GM12878 (cell line): ENCODE data around the gene COQ9. TPM values are rescaled to one million over a fixed set of nuclear protein-coding genes. Genes with fewer than 3 reads are reported as not detected.

ENCODE experiments used
- ATAC-seq: fragments of 200-7000 bp; cut with Tn5 transposase; 3 replicates; pipeline ENCODE4 v1.9.1; 2020; ENCODE audit warnings: mild to moderate bottlenecking, moderate library complexity
- BruUV-seq: library from RNA; stranded (reverse); fragments of 400-500 nt; replicated peaks from 2 replicates; lab custom pipeline; 2021; lab: Mats Ljungman, UMichigan
- CTCF ChIA-PET: fragments of 300-600 bp; sonication (Branson Sonifier 250); formaldehyde crosslinking; extraction: SDS; loops from one replicate; lab custom pipeline; 2021; ENCODE audit warnings: inconsistent platforms; lab: Yijun Ruan, JAX
- POLR2A ChIA-PET: fragments of 350-600 bp; formaldehyde crosslinking; extraction: SDS; loops from one replicate; lab custom pipeline; 2021; ENCODE audit warnings: inconsistent platforms; lab: Charles Lee
- RAD21 ChIA-PET: fragments of 300-600 bp; sonication (Branson Sonifier 250); formaldehyde crosslinking; loops from one replicate; lab custom pipeline; 2023; ENCODE audit warnings: antibody characterized with exemption; ENCODE audit not compliant: unreplicated experiment; lab: Charles Lee
- SMC1A ChIA-PET: fragments of 300-600 bp; sonication (Branson Sonifier 250); formaldehyde crosslinking; loops from one replicate; lab custom pipeline; 2023; ENCODE audit not compliant: unreplicated experiment, uncharacterized antibody; lab: Charles Lee
- DNase-seq: peaks from one replicate; pipeline ENCODE4 v3.0.0-alpha.2; 2011; ENCODE audit warnings: low read depth, low spot score
- FAIRE-seq: peaks from 3 replicates; lab custom pipeline; 2011; peaks lifted over from hg19 to GRCh38; lab: Jason Lieb, UNC
- H2AFZ ChIP-seq: 2 replicates; pipeline ENCODE4 v1.6.0; 2011; ENCODE audit warnings: low read depth, low read length, control low read depth; ENCODE audit not compliant: control insufficient read depth
- H3K27ac ChIP-seq: 2 replicates; pipeline ENCODE4 v1.5.1; 2011; ENCODE audit warnings: control low read depth; ENCODE audit not compliant: control insufficient read depth, insufficient read depth
- H3K27me3 ChIP-seq, 2 experiments: replicated peaks in 1 of 2; 2 replicates each; pipeline versions ENCODE4 v1.6.0 to v1.6.1; 2011; ENCODE audit warnings: low read length in 1 of 2; ENCODE audit not compliant: control insufficient read depth in 2 of 2, insufficient read depth in 2 of 2
- H3K36me3 ChIP-seq, 2 experiments: 2 replicates each; pipeline ENCODE4 v1.5.1; 2011; ENCODE audit warnings: low read length in 1 of 2; ENCODE audit not compliant: control insufficient read depth in 2 of 2, insufficient read depth in 2 of 2
- H3K4me1 ChIP-seq: 2 replicates; pipeline ENCODE4 v1.6.1; 2011; ENCODE audit warnings: mild to moderate bottlenecking, low read length, moderate library complexity, mixed read lengths; ENCODE audit not compliant: control insufficient read depth, insufficient read depth
- H3K4me2 ChIP-seq: 2 replicates; pipeline ENCODE4 v1.6.0; 2011; ENCODE audit warnings: control low read depth; ENCODE audit not compliant: control insufficient read depth, insufficient read depth
- H3K4me3 ChIP-seq: fragments of 200-600 bp; sonication (generic); 2 replicates; pipeline ENCODE4 v1.5.1; 2016
- H3K79me2 ChIP-seq: 2 replicates; pipeline ENCODE4 v1.6.0; 2011; ENCODE audit warnings: low read length; ENCODE audit not compliant: control insufficient read depth, insufficient read depth
- H3K9ac ChIP-seq: 2 replicates; pipeline ENCODE4 v1.8.0; 2011; ENCODE audit warnings: low read length, control low read depth, mixed read lengths; ENCODE audit not compliant: control insufficient read depth, insufficient read depth
- H3K9me3 ChIP-seq: replicated peaks from 3 replicates; pipeline ENCODE4 v1.5.1; 2011; ENCODE audit warnings: mild to moderate bottlenecking, low read length; ENCODE audit not compliant: control insufficient read depth, insufficient read depth
- H4K20me1 ChIP-seq: 2 replicates; pipeline ENCODE4 v1.6.0; 2011; ENCODE audit not compliant: control insufficient read depth, insufficient read depth
- BHLHE40 ChIP-seq, 2 experiments: fragments of 450-650 bp in 1 of 2; IDR thresholded peaks; 2 replicates each; pipeline ENCODE4 v1.6.1; 2011 to 2017; ENCODE audit warnings: low read depth in 2 of 2, borderline replicate concordance in 1 of 2, improper control_type of control experiment in 1 of 2, low read length in 1 of 2, mild to moderate bottlenecking in 1 of 2
- BMI1 ChIP-seq: fragments of 450-650 bp; IDR thresholded peaks from 2 replicates; pipeline ENCODE4 v1.6.1; 2016; ENCODE audit warnings: mild to moderate bottlenecking, moderate library complexity, borderline replicate concordance
- CEBPB ChIP-seq, 2 experiments: fragments of 150-350 bp in 1 of 2; IDR thresholded peaks; 2 replicates each; pipeline ENCODE4 v1.6.1; 2012 to 2014; ENCODE audit warnings: low read depth in 2 of 2, low read length in 2 of 2, borderline replicate concordance in 1 of 2, inconsistent platforms in 1 of 2
- HDGF ChIP-seq: fragments of 450-650 bp; IDR thresholded peaks from 2 replicates; pipeline ENCODE4 v1.6.1; 2016; ENCODE audit warnings: antibody characterized with exemption
- JUNB ChIP-seq: IDR thresholded peaks from 2 replicates; pipeline ENCODE4 v1.6.1; 2016; ENCODE audit warnings: antibody characterized with exemption, mild to moderate bottlenecking
- MXI1 ChIP-seq: fragments of 150-350 bp; IDR thresholded peaks from 2 replicates; pipeline ENCODE4 v1.6.1; 2011; ENCODE audit warnings: low read depth, mild to moderate bottlenecking, inconsistent platforms, low read length, improper control_type of control experiment
- NFYA ChIP-seq: IDR thresholded peaks from 2 replicates; pipeline ENCODE4 v1.6.1; 2011; ENCODE audit warnings: low read depth, mild to moderate bottlenecking, low read length, improper control_type of control experiment, borderline replicate concordance
- ZBED1 ChIP-seq: IDR thresholded peaks from 2 replicates; pipeline ENCODE4 v1.6.1; 2016; ENCODE audit warnings: borderline replicate concordance
- ZNF24 ChIP-seq: fragments of 450-650 bp; IDR thresholded peaks from 2 replicates; pipeline ENCODE4 v1.6.1; 2017; ENCODE audit warnings: antibody characterized with exemption, mild to moderate bottlenecking
- ZNF384 ChIP-seq: IDR thresholded peaks from 2 replicates; pipeline ENCODE4 v1.6.1; 2012; ENCODE audit warnings: low read depth, mild to moderate bottlenecking, low read length, improper control_type of control experiment, borderline replicate concordance
- WGBS: methylation state at CpG from one replicate; pipeline ENCODE4 v1.1.6; 2016; ENCODE audit warnings: low lambda C conversion rate; ENCODE audit not compliant: insufficient replicate concordance, insufficient coverage; ENCODE audit errors: missing lambda C conversion rate; 5-methylcytosine and 5-hydroxymethylcytosine counted together
- in situ Hi-C: fragments of 300-500 bp; cut with MboI; formaldehyde crosslinking; loops from 9 replicates; pipeline ENCODE4 v1.14.3; 2018; ENCODE audit warnings: mixed read lengths
- intact Hi-C: fragments of 100-400 bp; cut with micrococcal nuclease; formaldehyde crosslinking; loops from one replicate; pipeline ENCODE4 v1.14.2; 2022; ENCODE audit not compliant: unreplicated experiment
- polyA plus RNA-seq, 11 experiments: library from polyadenylated mRNA; depleted of rRNA in 4 of 11; unstranded in 6 of 11; stranded (reverse) in 5 of 11; fragments of >200 nt; fragmentation: Nextera tagmentation in 4 of 11; fragmentation: Illumina TruSeq in 1 of 11; extraction: Ambion mirVana in 4 of 11; extraction: Trizol in 1 of 11; gene quantifications; 1 replicate in 1 of 11; 2 replicates in 10 of 11; pipeline versions ENCODE4 v1.2.1 to v1.2.3, GENCODE V29; 2011 to 2016; ENCODE audit warnings: inconsistent platforms in 2 of 11, missing spikeins in 2 of 11, low read depth in 1 of 11
- total RNA-seq, 4 experiments: library from RNA; depleted of rRNA in 3 of 4; stranded (reverse); fragments of >200 nt in 3 of 4; fragmentation: Illumina TruSeq in 1 of 4; extraction: Trizol in 1 of 4; gene quantifications; 2 replicates each; pipeline versions ENCODE4 v1.2.1 to v1.2.3, GENCODE V29; 2013 to 2021
- TF ChIP-seq, protein P1 (sequence below): fragments of 450-650 bp; IDR thresholded peaks from 2 replicates; pipeline ENCODE4 v1.6.1; 2017; ENCODE audit warnings: mild to moderate bottlenecking, moderate library complexity
- TF ChIP-seq, protein P2 (sequence below): fragments of 450-650 bp; IDR thresholded peaks from 2 replicates; pipeline ENCODE4 v1.6.1; 2017; ENCODE audit warnings: low read depth, mild to moderate bottlenecking, moderate library complexity

Gene COQ9
- total and polyA plus RNA-seq, 10 of the 15 experiments (the other 5 are each of a cell fraction or from before 2014, with no cell fraction given) = 24.1 to 79.7 (median 50.1) TPM

- no peak for TF ChIP-seq HDGF
- TF ChIP-seq BMI1 = no peak
- no peak for TF ChIP-seq ZNF24
- TF ChIP-seq JUNB = no peak
- TF ChIP-seq MXI1 = no peak
Measured at GRCh38 chr16:57507136-57508034, 60.1 kb downstream of the COQ9 start (continued).

DNA sequence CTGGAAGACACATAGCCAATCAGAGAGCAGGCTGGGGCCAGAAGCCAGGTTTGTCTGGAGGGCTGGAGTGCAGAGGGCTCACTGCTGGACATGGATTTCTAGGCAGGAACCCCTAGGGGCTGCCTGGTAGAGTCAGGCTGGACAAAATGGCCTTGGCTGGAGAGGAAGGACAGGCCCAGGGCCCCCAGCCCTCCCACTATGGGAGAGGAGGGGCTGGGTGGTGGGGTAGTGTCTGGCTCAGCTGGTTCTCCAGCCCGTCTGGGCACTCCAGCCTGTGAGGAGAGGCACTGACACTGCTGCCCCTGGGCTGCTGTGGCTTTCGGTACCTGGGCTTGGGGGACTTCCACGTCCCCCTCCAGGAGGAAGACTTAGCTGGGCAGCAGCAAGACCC, 60.8 kb downstream of the COQ9 start:
- no TSS peak for BruUV-seq
- no peak overlapping the region for H2AFZ ChIP-seq
- H3K4me1 ChIP-seq = no peaks in the 10 kb centered on the region
- no peak overlapping the region for H3K9ac ChIP-seq
- intact Hi-C loops = loop anchor here (2.0 kb wide), 1 partner anchor 13 kb away; no protein-coding TSS in a partner anchor
- POLR2A ChIA-PET = no interaction called here
- in situ Hi-C loops = no loop called here
- DNase-seq (no peak), FAIRE-seq (no peak), ATAC-seq (peak; percentile 11; the same call in 2 of the 3 replicates)
- RAD21 ChIA-PET = interaction anchor here (1.2 kb wide), 1 partner anchor 287 kb away, joined by 3 read pairs; no protein-coding TSS in a partner anchor
- 23% methylated on average over 3 of the region's 3 CpGs for WGBS
- H3K9me3 ChIP-seq = no peaks in the 10 kb centered on the region
- CTCF ChIA-PET = interaction anchor here (0.9 to 2.7 kb wide), 5 partner anchors 9 to 91 kb away, joined by 3 to 9 read pairs (median 4); partner anchors contain the start of gene POLR2C
- no peak overlapping the region for H3K4me3 ChIP-seq
- peaks cover 0 to 3% of the 10 kb centered on the region in 2 experiments; a peak in 2 of 4 replicates for H3K36me3 ChIP-seq
- SMC1A ChIA-PET = interaction anchor here (1.0 kb wide), 1 partner anchor 83 kb away, joined by 3 read pairs; no protein-coding TSS in a partner anchor
- H3K27me3 ChIP-seq = no peaks in the 10 kb centered on the region; a peak in 2 of 4 replicates
- no peaks in the 10 kb centered on the region for H3K79me2 ChIP-seq
- no peak overlapping the region for H3K27ac ChIP-seq
- no peak overlapping the region for H3K4me2 ChIP-seq
- H4K20me1 ChIP-seq = no peaks in the 10 kb centered on the region
- TF ChIP-seq, protein P1, sequence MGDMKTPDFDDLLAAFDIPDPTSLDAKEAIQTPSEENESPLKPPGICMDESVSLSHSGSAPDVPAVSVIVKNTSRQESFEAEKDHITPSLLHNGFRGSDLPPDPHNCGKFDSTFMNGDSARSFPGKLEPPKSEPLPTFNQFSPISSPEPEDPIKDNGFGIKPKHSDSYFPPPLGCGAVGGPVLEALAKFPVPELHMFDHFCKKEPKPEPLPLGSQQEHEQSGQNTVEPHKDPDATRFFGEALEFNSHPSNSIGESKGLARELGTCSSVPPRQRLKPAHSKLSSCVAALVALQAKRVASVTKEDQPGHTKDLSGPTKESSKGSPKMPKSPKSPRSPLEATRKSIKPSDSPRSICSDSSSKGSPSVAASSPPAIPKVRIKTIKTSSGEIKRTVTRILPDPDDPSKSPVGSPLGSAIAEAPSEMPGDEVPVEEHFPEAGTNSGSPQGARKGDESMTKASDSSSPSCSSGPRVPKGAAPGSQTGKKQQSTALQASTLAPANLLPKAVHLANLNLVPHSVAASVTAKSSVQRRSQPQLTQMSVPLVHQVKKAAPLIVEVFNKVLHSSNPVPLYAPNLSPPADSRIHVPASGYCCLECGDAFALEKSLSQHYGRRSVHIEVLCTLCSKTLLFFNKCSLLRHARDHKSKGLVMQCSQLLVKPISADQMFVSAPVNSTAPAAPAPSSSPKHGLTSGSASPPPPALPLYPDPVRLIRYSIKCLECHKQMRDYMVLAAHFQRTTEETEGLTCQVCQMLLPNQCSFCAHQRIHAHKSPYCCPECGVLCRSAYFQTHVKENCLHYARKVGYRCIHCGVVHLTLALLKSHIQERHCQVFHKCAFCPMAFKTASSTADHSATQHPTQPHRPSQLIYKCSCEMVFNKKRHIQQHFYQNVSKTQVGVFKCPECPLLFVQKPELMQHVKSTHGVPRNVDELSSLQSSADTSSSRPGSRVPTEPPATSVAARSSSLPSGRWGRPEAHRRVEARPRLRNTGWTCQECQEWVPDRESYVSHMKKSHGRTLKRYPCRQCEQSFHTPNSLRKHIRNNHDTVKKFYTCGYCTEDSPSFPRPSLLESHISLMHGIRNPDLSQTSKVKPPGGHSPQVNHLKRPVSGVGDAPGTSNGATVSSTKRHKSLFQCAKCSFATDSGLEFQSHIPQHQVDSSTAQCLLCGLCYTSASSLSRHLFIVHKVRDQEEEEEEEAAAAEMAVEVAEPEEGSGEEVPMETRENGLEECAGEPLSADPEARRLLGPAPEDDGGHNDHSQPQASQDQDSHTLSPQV = no peak
- TF ChIP-seq, protein P2, sequence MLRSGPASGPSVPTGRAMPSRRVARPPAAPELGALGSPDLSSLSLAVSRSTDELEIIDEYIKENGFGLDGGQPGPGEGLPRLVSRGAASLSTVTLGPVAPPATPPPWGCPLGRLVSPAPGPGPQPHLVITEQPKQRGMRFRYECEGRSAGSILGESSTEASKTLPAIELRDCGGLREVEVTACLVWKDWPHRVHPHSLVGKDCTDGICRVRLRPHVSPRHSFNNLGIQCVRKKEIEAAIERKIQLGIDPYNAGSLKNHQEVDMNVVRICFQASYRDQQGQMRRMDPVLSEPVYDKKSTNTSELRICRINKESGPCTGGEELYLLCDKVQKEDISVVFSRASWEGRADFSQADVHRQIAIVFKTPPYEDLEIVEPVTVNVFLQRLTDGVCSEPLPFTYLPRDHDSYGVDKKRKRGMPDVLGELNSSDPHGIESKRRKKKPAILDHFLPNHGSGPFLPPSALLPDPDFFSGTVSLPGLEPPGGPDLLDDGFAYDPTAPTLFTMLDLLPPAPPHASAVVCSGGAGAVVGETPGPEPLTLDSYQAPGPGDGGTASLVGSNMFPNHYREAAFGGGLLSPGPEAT = no peak
- TF ChIP-seq ZNF384 (no peak), CEBPB (IDR thresholded peaks at IDR 0.05; ENCODE audit: borderline replicate concordance in 1 of 2, low read depth in 2 of 2, low read length in 2 of 2) (no peak), ZBED1 (no peak), NFYA (no peak), BHLHE40 (IDR thresholded peaks at IDR 0.05; ENCODE audit: borderline replicate concordance in 1 of 2, low read depth in 2 of 2, low read length in 1 of 2) (no peak)
